ENCODE results near the gene TRIM56.

The TRIM56 gene

GRCh38 chr7:101140746-101141382 lies 55.6 kb downstream of the TRIM56 start:
- no peak for TF ChIP-seq CTCF (IDR thresholded peaks at IDR 0.05; ENCODE audit: low read depth, low read length)
- DNase-seq (ENCODE audit: extremely low read depth, low read depth): no peak

All from AG09319 (cell line).